Stimulated activated CD8-positive, alpha-beta memory T cell treated with anti-CD3 and anti-CD28 coated beads, Interleukin-2, amount 100 ng/mL, for 1 hour (primary cell): ENCODE measurements around the gene IMMP2L.
"Not testable (repeated sequence)": the region's sequence is repeated elsewhere in the genome, so short reads cannot be mapped to it uniquely, and the experiment has no call there.

Experiments
- DNase-seq, 2 donors: peaks; one replicate each; pipeline ENCODE4 v3.0.0-alpha.2; 2020; ENCODE audit warnings: low read depth in 2 of 2

Gene IMMP2L

GRCh38 chr7:110938165-110938564, 624.1 kb downstream of the IMMP2L start:
- no peak for DNase-seq

GRCh38 chr7:110936665-110937064, 625.6 kb downstream of the IMMP2L start:
- not testable (repeated sequence) for DNase-seq

GRCh38 chr7:110929480-110930249, 632.6 kb downstream of the IMMP2L start:
- DNase-seq: no peak

GRCh38 chr7:110922906-110923305, 639.4 kb downstream of the IMMP2L start:
- DNase-seq: no peak

GRCh38 chr7:110921595-110922151, 640.6 kb downstream of the IMMP2L start:
- DNase-seq: no peak

- no peak for DNase-seq
Measured at GRCh38 chr7:110918949-110919548, 643.2 kb downstream of the IMMP2L start.

GRCh38 chr7:110914263-110914662, 648.0 kb downstream of the IMMP2L start:
- DNase-seq: no peak

- no peak for DNase-seq
Measured at GRCh38 chr7:110911632-110912031, 650.7 kb downstream of the IMMP2L start.

- no peak for DNase-seq
Measured at GRCh38 chr7:110909117-110909516, 653.2 kb downstream of the IMMP2L start.

GRCh38 chr7:110905773-110906566, 656.3 kb downstream of the IMMP2L start:
- no peak for DNase-seq

GRCh38 chr7:110898516-110898915, 663.8 kb downstream of the IMMP2L start:
- no peak for DNase-seq

- no peak for DNase-seq
Measured at GRCh38 chr7:110897538-110897937, 664.8 kb downstream of the IMMP2L start.

- DNase-seq: no peak
Measured at GRCh38 chr7:110894111-110894510, 668.2 kb downstream of the IMMP2L start.

GRCh38 chr7:110891197-110891596, 671.1 kb downstream of the IMMP2L start:
- no peak for DNase-seq

- DNase-seq: no peak
Measured at GRCh38 chr7:110890101-110890500, 672.2 kb downstream of the IMMP2L start.

GRCh38 chr7:110889335-110889734, 673.0 kb downstream of the IMMP2L start:
- no peak for DNase-seq

- no peak for DNase-seq
Measured at GRCh38 chr7:110888641-110889040, 673.7 kb downstream of the IMMP2L start.

GRCh38 chr7:110885474-110885873, 676.8 kb downstream of the IMMP2L start:
- DNase-seq: no peak

- no peak for DNase-seq
Measured at GRCh38 chr7:110881721-110882120, 680.6 kb downstream of the IMMP2L start.

- no peak for DNase-seq
Measured at GRCh38 chr7:110880971-110881370, 681.3 kb downstream of the IMMP2L start.

- DNase-seq: no peak
Measured at GRCh38 chr7:110877016-110877415, 685.3 kb downstream of the IMMP2L start.

GRCh38 chr7:110875346-110875745, 686.9 kb downstream of the IMMP2L start:
- no peak for DNase-seq
